Measurements from ENCODE around the gene OGG1.
A peak's percentile ranks its signal among the peaks of the same experiment; 100 is the strongest.
"Not testable (repeated sequence)": the region's sequence is repeated elsewhere in the genome, so short reads cannot be mapped to it uniquely, and the experiment has no call there.

The OGG1 gene

GRCh38 chr3:9765865-9766264 lies 16.1 kb downstream of the OGG1 start:
- DNase-seq (ENCODE audit: low spot score) = no peak

GRCh38 chr3:9767418-9767817 lies 17.7 kb downstream of the OGG1 start:
- DNase-seq (ENCODE audit: low spot score) = no peak

GRCh38 chr3:9768141-9768775 lies 18.5 kb downstream of the OGG1 start:
- DNase-seq (ENCODE audit: low spot score) = no peak

- DNase-seq (ENCODE audit: low spot score) = no peak
Observed at GRCh38 chr3:9769012-9769411, 19.3 kb downstream of the OGG1 start.

- DNase-seq (ENCODE audit: low spot score) = peak; percentile 88
Observed at GRCh38 chr3:9769426-9770275, 19.9 kb downstream of the OGG1 start, which contains the start of gene CAMK1. TSS of gene CAMK1 (minus strand) at chr3:9769947. CDS start at chr3:9767749, 2,198 bp downstream.

- DNase-seq (ENCODE audit: low spot score) = peak; percentile 80
Observed at GRCh38 chr3:9770276-9770812, 20.6 kb downstream of the OGG1 start.

- not testable (repeated sequence) for DNase-seq (ENCODE audit: low spot score)
Observed at GRCh38 chr3:9771007-9771406, 21.3 kb downstream of the OGG1 start.

GRCh38 chr3:9776896-9777693 lies 27.3 kb downstream of the OGG1 start:
- no peak for DNase-seq (ENCODE audit: low spot score)

GRCh38 chr3:9777694-9778021 lies 27.9 kb downstream of the OGG1 start:
- DNase-seq (ENCODE audit: low spot score) = no peak

- no peak for DNase-seq (ENCODE audit: low spot score)
Observed at GRCh38 chr3:9778143-9779074, 28.7 kb downstream of the OGG1 start.

- DNase-seq (ENCODE audit: low spot score) = no peak
Observed at GRCh38 chr3:9779075-9779593, 29.4 kb downstream of the OGG1 start.

- no peak for DNase-seq (ENCODE audit: low spot score)
Observed at GRCh38 chr3:9779721-9780457, 30.1 kb downstream of the OGG1 start.

- no peak for DNase-seq (ENCODE audit: low spot score)
Observed at GRCh38 chr3:9780458-9780812, 30.7 kb downstream of the OGG1 start.

GRCh38 chr3:9780910-9781309 lies 31.2 kb downstream of the OGG1 start:
- no peak for DNase-seq (ENCODE audit: low spot score)

GRCh38 chr3:9781551-9781950 lies 31.8 kb downstream of the OGG1 start:
- DNase-seq (ENCODE audit: low spot score) = no peak

- no peak for DNase-seq (ENCODE audit: low spot score)
Observed at GRCh38 chr3:9781978-9782603, 32.3 kb downstream of the OGG1 start.

- no peak for DNase-seq (ENCODE audit: low spot score)
Observed at GRCh38 chr3:9782770-9783169, 33.0 kb downstream of the OGG1 start.

- DNase-seq (ENCODE audit: low spot score) = no peak
Observed at GRCh38 chr3:9783954-9784353, 34.2 kb downstream of the OGG1 start.

- DNase-seq (ENCODE audit: low spot score) = no peak
Observed at GRCh38 chr3:9784965-9785364, 35.2 kb downstream of the OGG1 start.

- no peak for DNase-seq (ENCODE audit: low spot score)
Observed at GRCh38 chr3:9785602-9786001, 35.9 kb downstream of the OGG1 start.
